GM12865 (cell line): ENCODE results near the gene HPCAL4.

Source experiments
- DNase-seq: peaks from one replicate; pipeline ENCODE4 v3.0.0; 2010; ENCODE audit warnings: low read depth
- H3K4me3 ChIP-seq: 2 replicates; pipeline ENCODE4 v1.5.1; 2011; ENCODE audit warnings: mild to moderate bottlenecking, low read depth, low read length, control low read depth
- CTCF ChIP-seq: IDR thresholded peaks from 2 replicates; pipeline ENCODE4 v1.5.1; 2011; ENCODE audit warnings: low read length, control low read depth, low read depth, inconsistent platforms; ENCODE audit not compliant: insufficient read depth; ENCODE audit errors: missing control alignments

The HPCAL4 gene

GRCh38 chr1:39688706-39689105, 2.5 kb downstream of the HPCAL4 start:
- no peak for DNase-seq
- H3K4me3 ChIP-seq: no peak overlapping the region
- TF ChIP-seq CTCF: no peak

- no peak for DNase-seq
- TF ChIP-seq CTCF: no peak
- H3K4me3 ChIP-seq: no peak overlapping the region
Measured at GRCh38 chr1:39687243-39687642, 4.0 kb downstream of the HPCAL4 start.

GRCh38 chr1:39685071-39685470, 6.2 kb downstream of the HPCAL4 start:
- TF ChIP-seq CTCF: no peak
- no peak overlapping the region for H3K4me3 ChIP-seq
- no peak for DNase-seq

GRCh38 chr1:39684313-39684664, 6.9 kb downstream of the HPCAL4 start:
- H3K4me3 ChIP-seq: no peak overlapping the region
- no peak for DNase-seq
- TF ChIP-seq CTCF: no peak

- no peak for DNase-seq
- H3K4me3 ChIP-seq: no peak overlapping the region
- no peak for TF ChIP-seq CTCF
Measured at GRCh38 chr1:39683591-39684312, 7.5 kb downstream of the HPCAL4 start.

GRCh38 chr1:39681999-39682398, 9.2 kb downstream of the HPCAL4 start:
- no peak for DNase-seq
- no peak overlapping the region for H3K4me3 ChIP-seq
- TF ChIP-seq CTCF: no peak

- TF ChIP-seq CTCF: no peak
Measured at GRCh38 chr1:39681294-39681693, 9.9 kb downstream of the HPCAL4 start.

More at GRCh38 chr1:39681294-39681693, 9.9 kb downstream of the HPCAL4 start:
- H3K4me3 ChIP-seq: no peak overlapping the region
- no peak for DNase-seq
